ENCODE measurements around the gene TMEM8B.

DNA sequence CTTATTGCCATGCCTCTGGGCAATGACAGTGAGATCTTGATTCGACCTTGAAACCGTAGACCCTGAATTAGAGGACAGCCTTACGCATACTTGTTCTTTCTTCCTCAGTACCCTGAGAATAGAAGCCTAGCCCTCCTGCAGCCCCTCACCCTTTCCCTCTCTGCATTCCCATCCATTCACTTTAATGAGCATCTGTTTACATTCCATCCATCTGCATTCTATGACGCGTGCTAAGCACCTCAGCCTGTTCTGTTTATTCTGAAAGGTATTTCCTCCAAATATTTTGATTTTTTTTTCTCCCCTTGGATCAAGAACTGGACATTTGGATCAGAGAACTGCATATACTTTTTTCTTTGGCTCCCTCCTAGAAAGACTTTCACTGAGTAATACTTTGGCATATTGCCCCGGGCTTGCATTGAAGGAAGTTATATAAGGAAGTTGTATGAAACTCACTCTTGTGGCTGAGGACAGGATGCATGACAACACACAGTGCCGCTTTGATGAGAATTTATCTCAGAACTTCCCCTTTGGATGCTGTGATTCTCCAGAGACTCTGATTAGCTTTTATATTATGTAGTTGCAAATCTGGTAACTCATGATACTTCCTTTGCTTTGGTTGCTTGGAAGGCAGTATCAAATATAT, 15.7 kb downstream of the TMEM8B start:
- TF ChIP-seq, protein P1, sequence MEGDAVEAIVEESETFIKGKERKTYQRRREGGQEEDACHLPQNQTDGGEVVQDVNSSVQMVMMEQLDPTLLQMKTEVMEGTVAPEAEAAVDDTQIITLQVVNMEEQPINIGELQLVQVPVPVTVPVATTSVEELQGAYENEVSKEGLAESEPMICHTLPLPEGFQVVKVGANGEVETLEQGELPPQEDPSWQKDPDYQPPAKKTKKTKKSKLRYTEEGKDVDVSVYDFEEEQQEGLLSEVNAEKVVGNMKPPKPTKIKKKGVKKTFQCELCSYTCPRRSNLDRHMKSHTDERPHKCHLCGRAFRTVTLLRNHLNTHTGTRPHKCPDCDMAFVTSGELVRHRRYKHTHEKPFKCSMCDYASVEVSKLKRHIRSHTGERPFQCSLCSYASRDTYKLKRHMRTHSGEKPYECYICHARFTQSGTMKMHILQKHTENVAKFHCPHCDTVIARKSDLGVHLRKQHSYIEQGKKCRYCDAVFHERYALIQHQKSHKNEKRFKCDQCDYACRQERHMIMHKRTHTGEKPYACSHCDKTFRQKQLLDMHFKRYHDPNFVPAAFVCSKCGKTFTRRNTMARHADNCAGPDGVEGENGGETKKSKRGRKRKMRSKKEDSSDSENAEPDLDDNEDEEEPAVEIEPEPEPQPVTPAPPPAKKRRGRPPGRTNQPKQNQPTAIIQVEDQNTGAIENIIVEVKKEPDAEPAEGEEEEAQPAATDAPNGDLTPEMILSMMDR (IDR thresholded peaks at IDR 0.05; ENCODE audit: low read length): no peak
- TF ChIP-seq EZH2 (IDR thresholded peaks at IDR 0.05; ENCODE audit: borderline replicate concordance, low read length): no peak
